NCI-H1092 (cell line): ENCODE results near the gene PGM3.

Source experiments
- DNase-seq: peaks from one replicate; lab custom pipeline; 2025; lab: John Stamatoyannopoulos, UW

The PGM3 gene

GRCh38 chr6:83183082-83183828 is 9.8 kb downstream of the PGM3 start:
- no peak for DNase-seq

- DNase-seq, result no peak
Observed at GRCh38 chr6:83182114-83182513, 11.0 kb downstream of the PGM3 start.

- DNase-seq, result no peak
Observed at GRCh38 chr6:83180426-83180950, 12.6 kb downstream of the PGM3 start.

GRCh38 chr6:83176246-83176645 is 16.8 kb downstream of the PGM3 start:
- DNase-seq, result no peak

GRCh38 chr6:83169511-83169910 is 23.6 kb downstream of the PGM3 start:
- no peak for DNase-seq

- DNase-seq, result no peak
Observed at GRCh38 chr6:83169106-83169505, 24.0 kb downstream of the PGM3 start.

GRCh38 chr6:83168556-83168955 is 24.5 kb downstream of the PGM3 start:
- DNase-seq, result no peak

- DNase-seq, result no peak
Observed at GRCh38 chr6:83167726-83168278, 25.3 kb downstream of the PGM3 start.

GRCh38 chr6:83160167-83160566 is 32.9 kb downstream of the PGM3 start:
- no peak for DNase-seq

GRCh38 chr6:83155794-83156193 is 37.3 kb downstream of the PGM3 start:
- no peak for DNase-seq

GRCh38 chr6:83153883-83154521 is 39.1 kb downstream of the PGM3 start:
- DNase-seq, result no peak

GRCh38 chr6:83152913-83153312 is 40.2 kb downstream of the PGM3 start:
- DNase-seq, result no peak

GRCh38 chr6:83151114-83151513 is 42.0 kb downstream of the PGM3 start:
- no peak for DNase-seq

- DNase-seq, result no peak
Observed at GRCh38 chr6:83138758-83139157, 54.3 kb downstream of the PGM3 start.

- DNase-seq, result no peak
Observed at GRCh38 chr6:83138118-83138722, 54.8 kb downstream of the PGM3 start.

- DNase-seq, result no peak
Observed at GRCh38 chr6:83132121-83132520, 60.9 kb downstream of the PGM3 start.

- no peak for DNase-seq
Observed at GRCh38 chr6:83127976-83128375, 65.1 kb downstream of the PGM3 start.

GRCh38 chr6:83127258-83127657 is 65.8 kb downstream of the PGM3 start:
- DNase-seq, result no peak

- no peak for DNase-seq
Observed at GRCh38 chr6:83126807-83127206, 66.3 kb downstream of the PGM3 start.

GRCh38 chr6:83126223-83126622 is 66.8 kb downstream of the PGM3 start:
- no peak for DNase-seq

- DNase-seq, result no peak
Observed at GRCh38 chr6:83125425-83125824, 67.6 kb downstream of the PGM3 start.

- DNase-seq, result no peak
Observed at GRCh38 chr6:83124553-83124952, 68.5 kb downstream of the PGM3 start.
